ENCODE results near the gene RPL10.

RPL10 gene

GRCh38 chrX:154446430-154446829, 48.3 kb downstream of the RPL10 start (continued):
- no peak for TF ChIP-seq CSRNP3 (CRISPR knock-in tag; IDR thresholded peaks at IDR 0.05)
- TF ChIP-seq BACH2 (CRISPR knock-in tag; IDR thresholded peaks at IDR 0.05; ENCODE audit: borderline replicate concordance): no peak
- no peak for TF ChIP-seq PPARA (CRISPR knock-in tag; IDR thresholded peaks at IDR 0.05; ENCODE audit: borderline replicate concordance)

- TF ChIP-seq BACH2 (CRISPR knock-in tag; IDR thresholded peaks at IDR 0.05; ENCODE audit: borderline replicate concordance) (no peak), OSR1 (CRISPR knock-in tag; IDR thresholded peaks at IDR 0.05) (no peak), PPARA (CRISPR knock-in tag; IDR thresholded peaks at IDR 0.05; ENCODE audit: borderline replicate concordance) (no peak), ZFP3 (CRISPR knock-in tag; IDR thresholded peaks at IDR 0.05) (no peak), TOX (CRISPR knock-in tag; IDR thresholded peaks at IDR 0.05; ENCODE audit: borderline replicate concordance) (no peak)
- ATAC-seq: no peak
These were observed 50.3 kb downstream of the RPL10 start for GRCh38 chrX:154448484-154448883.

GRCh38 chrX:154449618-154450017, 51.4 kb downstream of the RPL10 start:
- no peak for ATAC-seq
- no peak for TF ChIP-seq ZNF70 (CRISPR knock-in tag; IDR thresholded peaks at IDR 0.05)

- TF ChIP-seq GLIS3 (CRISPR knock-in tag; IDR thresholded peaks at IDR 0.05): no peak
- TF ChIP-seq CSRNP3 (CRISPR knock-in tag; IDR thresholded peaks at IDR 0.05): no peak
- TF ChIP-seq PATZ1 (CRISPR knock-in tag; IDR thresholded peaks at IDR 0.05; ENCODE audit: borderline replicate concordance): no peak
- TF ChIP-seq OSR1 (CRISPR knock-in tag; IDR thresholded peaks at IDR 0.05): no peak
- TF ChIP-seq SNAI2 (CRISPR knock-in tag; IDR thresholded peaks at IDR 0.05): no peak
- no peak for TF ChIP-seq BACH2 (CRISPR knock-in tag; IDR thresholded peaks at IDR 0.05; ENCODE audit: borderline replicate concordance)
- no peak for TF ChIP-seq TOX (CRISPR knock-in tag; IDR thresholded peaks at IDR 0.05; ENCODE audit: borderline replicate concordance)
- no peak for TF ChIP-seq ISL1 (CRISPR knock-in tag; IDR thresholded peaks at IDR 0.05)
- TF ChIP-seq RARB (CRISPR knock-in tag; IDR thresholded peaks at IDR 0.05): no peak
- no peak for TF ChIP-seq CREB5 (CRISPR knock-in tag; IDR thresholded peaks at IDR 0.05; ENCODE audit: low read depth)
- TF ChIP-seq PPARA (CRISPR knock-in tag; IDR thresholded peaks at IDR 0.05; ENCODE audit: borderline replicate concordance): no peak
- no peak for TF ChIP-seq ARNTL (CRISPR knock-in tag; IDR thresholded peaks at IDR 0.05; ENCODE audit: borderline replicate concordance, low read depth)
- TF ChIP-seq TSHZ2 (CRISPR knock-in tag; IDR thresholded peaks at IDR 0.05): no peak
- TF ChIP-seq ZNF8 (CRISPR knock-in tag; IDR thresholded peaks at IDR 0.05): no peak
- no peak for TF ChIP-seq TCF4 (CRISPR knock-in tag; IDR thresholded peaks at IDR 0.05; ENCODE audit: borderline replicate concordance)
- no peak for TF ChIP-seq ZFP3 (CRISPR knock-in tag; IDR thresholded peaks at IDR 0.05)
These were observed 52.1 kb downstream of the RPL10 start for GRCh38 chrX:154450312-154450711.

More at GRCh38 chrX:154450312-154450711, 52.1 kb downstream of the RPL10 start:
- no peak for ATAC-seq

Data from SK-N-SH treated with all-trans-retinoic acid at 6 μM for 48 hours (cell line).